K562 (cell line): Measurements from ENCODE around the gene UHRF1. TPM values are rescaled to one million over a fixed set of nuclear protein-coding genes. Genes with fewer than 3 reads are reported as not detected.
A peak's percentile ranks its signal among the peaks of the same experiment; 100 is the strongest.

Experiments
- BRF1 ChIP-seq: IDR thresholded peaks from 3 replicates; pipeline ENCODE4 v1.6.1; 2011; ENCODE audit warnings: borderline replicate concordance, mild to moderate bottlenecking; ENCODE audit not compliant: insufficient read length; ENCODE audit errors: extremely low read depth
- CBX8 ChIP-seq: fragments of 200-600 bp; sonication (generic); IDR thresholded peaks from 2 replicates; pipeline ENCODE4 v1.6.1; 2012; ENCODE audit warnings: borderline replicate concordance, mixed run types, low read depth, mild to moderate bottlenecking, moderate library complexity, mixed read lengths, low read length, control low read depth, inconsistent platforms; ENCODE audit not compliant: poor library complexity, severe bottlenecking; ENCODE audit errors: extremely low read depth
- CHAMP1 ChIP-seq: fragments of 450-650 bp; IDR thresholded peaks from 2 replicates; pipeline ENCODE4 v1.6.1; 2016; ENCODE audit warnings: mild to moderate bottlenecking
- DPF2 ChIP-seq: fragments of 450-650 bp; IDR thresholded peaks from 2 replicates; pipeline ENCODE4 v1.6.1; 2016
- E2F6 ChIP-seq, 2 experiments: IDR thresholded peaks; 2 replicates each; pipeline ENCODE4 v1.6.1; 2011; ENCODE audit warnings: borderline replicate concordance in 1 of 2, control low read depth in 1 of 2, low read depth in 1 of 2, low read length in 1 of 2, mild to moderate bottlenecking in 1 of 2, mixed read lengths in 1 of 2, moderate library complexity in 1 of 2; ENCODE audit not compliant: insufficient read depth in 1 of 2, insufficient read length in 1 of 2, poor library complexity in 1 of 2, severe bottlenecking in 1 of 2; ENCODE audit errors: extremely low read depth in 1 of 2
- EHMT2 ChIP-seq: fragments of 450-650 bp; IDR thresholded peaks from 2 replicates; pipeline ENCODE4 v1.6.1; 2018; ENCODE audit warnings: antibody characterized with exemption
- ETV5 ChIP-seq: sonication (generic); formaldehyde crosslinking; IDR thresholded peaks from 2 replicates; pipeline ENCODE4 v1.4.0; 2020; ENCODE audit warnings: low read depth, mild to moderate bottlenecking, missing genetic modification reagents
- FOXA3 ChIP-seq, 2 experiments: fragments of 450-650 bp in 1 of 2; sonication (generic) in 1 of 2; formaldehyde crosslinking; IDR thresholded peaks in 1 of 2; conservative IDR thresholded peaks in 1 of 2; 2 replicates each; pipeline versions ENCODE4 v1.4.0 to v1.8.0; 2020 to 2022; ENCODE audit warnings: mild to moderate bottlenecking in 2 of 2, missing genetic modification reagents in 1 of 2
- FOXK2 ChIP-seq, 2 experiments: fragments of 450-650 bp; IDR thresholded peaks in 1 of 2; conservative IDR thresholded peaks in 1 of 2; 2 replicates each; pipeline ENCODE4 v1.6.1; 2016; ENCODE audit warnings: low read depth in 2 of 2, mild to moderate bottlenecking in 1 of 2
- IRF9 ChIP-seq: fragments of 450-650 bp; IDR thresholded peaks from 2 replicates; pipeline ENCODE4 v1.6.1; 2016; ENCODE audit warnings: missing biosample characterization, missing genetic modification characterization
- KDM2B ChIP-seq: fragments of 250-450 bp; sonication (Bioruptor Pico); IDR thresholded peaks from 2 replicates; pipeline ENCODE4 v1.8.0; 2021; ENCODE audit warnings: mild to moderate bottlenecking, moderate library complexity
- KDM4B ChIP-seq, 2 experiments: fragments of 450-650 bp in 1 of 2; sonication (generic) in 1 of 2; IDR thresholded peaks; 2 replicates each; pipeline ENCODE4 v1.6.1; 2016 to 2017; ENCODE audit warnings: borderline replicate concordance in 2 of 2, antibody characterized with exemption in 1 of 2, low read depth in 1 of 2, mild to moderate bottlenecking in 1 of 2
- MEIS2 ChIP-seq: fragments of 450-650 bp; IDR thresholded peaks from 2 replicates; pipeline ENCODE4 v1.6.1; 2014; ENCODE audit warnings: mild to moderate bottlenecking; ENCODE audit not compliant: partially characterized antibody
- NRF1 ChIP-seq, 2 experiments: fragments of 450-650 bp; IDR thresholded peaks in 1 of 2; conservative IDR thresholded peaks in 1 of 2; 2 replicates each; pipeline ENCODE4 v1.6.1; 2014; ENCODE audit warnings: mild to moderate bottlenecking in 2 of 2
- SAFB2 ChIP-seq: fragments of 200-400 bp; formaldehyde crosslinking; IDR thresholded peaks from 2 replicates; pipeline ENCODE4 v1.6.1; 2018; ENCODE audit warnings: borderline replicate concordance, low read length, low read depth, moderate library complexity; ENCODE audit not compliant: severe bottlenecking
- SIN3A ChIP-seq, 2 experiments: fragments of 150-350 bp in 1 of 2; IDR thresholded peaks; 2 replicates each; pipeline ENCODE4 v1.6.1; 2011 to 2016; ENCODE audit warnings: borderline replicate concordance in 2 of 2, low read depth in 2 of 2, low read length in 2 of 2, mild to moderate bottlenecking in 2 of 2, moderate library complexity in 2 of 2; ENCODE audit not compliant: control insufficient read depth in 1 of 2
- SPI1 ChIP-seq: IDR thresholded peaks from 2 replicates; pipeline ENCODE4 v1.6.1; 2011; ENCODE audit warnings: low read depth, low read length, control low read depth, borderline replicate concordance
- THRAP3 ChIP-seq: fragments of 450-650 bp; IDR thresholded peaks from 2 replicates; pipeline ENCODE4 v1.6.1; 2016; ENCODE audit warnings: mild to moderate bottlenecking, inconsistent platforms, borderline replicate concordance
- ZBTB7A ChIP-seq: IDR thresholded peaks from 2 replicates; pipeline ENCODE4 v1.6.1; 2011; ENCODE audit warnings: low read depth, mild to moderate bottlenecking, low read length, moderate library complexity, borderline replicate concordance; ENCODE audit not compliant: control insufficient read depth
- ZNF766 ChIP-seq: fragments of 200-800 bp; sonication (Bioruptor generic); conservative IDR thresholded peaks from 2 replicates; pipeline ENCODE4 v1.6.1; 2016; ENCODE audit warnings: missing genetic modification characterization, missing compliant biosample characterization
- polyA plus RNA-seq, 8 experiments: library from polyadenylated mRNA; depleted of rRNA in 4 of 8; stranded (reverse) in 5 of 8; unstranded in 3 of 8; fragments of >200 nt; fragmentation: Nextera tagmentation in 2 of 8; fragmentation: Illumina TruSeq in 1 of 8; extraction: Ambion mirVana in 2 of 8; extraction: Trizol in 1 of 8; gene quantifications; 2 replicates each; pipeline versions ENCODE4 v1.2.1 to v1.2.3, GENCODE V29; 2011 to 2014; ENCODE audit warnings: inconsistent platforms in 1 of 8, missing spikeins in 1 of 8
- total RNA-seq, 7 experiments: library from RNA; depleted of rRNA in 6 of 7; stranded (reverse); fragments of >200 nt in 6 of 7; fragmentation: Illumina TruSeq in 2 of 7; extraction: Trizol in 2 of 7; gene quantifications; 2 replicates each; pipeline versions ENCODE4 v1.2.1 to v1.2.3, GENCODE V29; 2011 to 2021; ENCODE audit warnings: low replicate concordance in 1 of 7

UHRF1 gene
- total and polyA plus RNA-seq, 9 of the 15 experiments (the other 6 are each of a cell fraction or from before 2014, with no cell fraction given), result 6.0 to 101 (median 30.9) TPM

- TF ChIP-seq CHAMP1 (no peak), CBX8 (no peak), FOXK2 (conservative IDR thresholded peaks at IDR 0.05 in 1 of 2, IDR thresholded peaks at IDR 0.05 in 1 of 2; ENCODE audit: low read depth in 2 of 2) (peak; percentile 64 to 87; a peak in 3 of 4 replicates), ETV5 (CRISPR knock-in tag) (peak; percentile 43; the same call in 1 of the 2 replicates), IRF9 (no peak), KDM2B (no peak), SAFB2 (no peak), THRAP3 (no peak), SIN3A (IDR thresholded peaks at IDR 0.05; ENCODE audit: borderline replicate concordance in 2 of 2, control insufficient read depth in 1 of 2, low read depth in 2 of 2, low read length in 2 of 2) (0 out of 4 replicates have a peak, but pooled peaks of 1 of the 2 experiments have one; percentile 44), SPI1 (0 out of 2 replicates have a peak, but pooled peaks have one; percentile 11), MEIS2 (peak; percentile 41), ZNF766 (CRISPR knock-in tag) (peak; percentile 58; the same call in 1 of the 2 replicates), DPF2 (no peak), EHMT2 (0 out of 2 replicates have a peak, but pooled peaks have one; percentile 10), E2F6 (IDR thresholded peaks at IDR 0.05; ENCODE audit: borderline replicate concordance in 1 of 2, extremely low read depth in 1 of 2, insufficient read depth in 1 of 2, insufficient read length in 1 of 2, low read depth in 1 of 2, low read length in 1 of 2, poor library complexity in 1 of 2, severe bottlenecking in 1 of 2) (peak in 1 of 2 experiments; percentile 16), NRF1 (conservative IDR thresholded peaks at IDR 0.05 in 1 of 2, IDR thresholded peaks at IDR 0.05 in 1 of 2) (no peak), ZBTB7A (peak; percentile 73; the same call in 1 of the 2 replicates), BRF1 (no peak), KDM4B (IDR thresholded peaks at IDR 0.05; ENCODE audit: borderline replicate concordance in 2 of 2, low read depth in 1 of 2) (no peak), FOXA3 (CRISPR knock-in tag; conservative IDR thresholded peaks at IDR 0.05 in 1 of 2, IDR thresholded peaks at IDR 0.05 in 1 of 2) (0 out of 4 replicates have a peak, but pooled peaks of 1 of the 2 experiments have one; percentile 25)
Measured at GRCh38 chr19:4866595-4867424, 42.5 kb upstream of the UHRF1 start (continued).
